ENCODE measurements around the gene CHMP1B.

GRCh38 chr18:11842562-11842961 is 8.7 kb upstream of the CHMP1B start:
- TF ChIP-seq CTCF (IDR thresholded peaks at IDR 0.05) (no peak), POLR2A (IDR thresholded peaks at IDR 0.05) (no peak)
